Left ventricle myocardium inferior (tissue), 1 donor: ENCODE measurements around the gene SATB2. TPM values are rescaled to one million over a fixed set of nuclear protein-coding genes. Genes with fewer than 3 reads are reported as not detected.
A peak's percentile ranks its signal among the peaks of the same experiment; 100 is the strongest.

ENCODE experiments used
- DNase-seq: peaks from one replicate; pipeline ENCODE4 v3.0.0-alpha.2; 2020
- H3K27ac ChIP-seq: fragments of 200-600 bp; replicated peaks from 2 replicates; pipeline ENCODE4 v1.8.0; 2021
- H3K27me3 ChIP-seq: fragments of 200-600 bp; 2 replicates; pipeline ENCODE4 v1.8.0; 2021; ENCODE audit warnings: low read depth
- H3K36me3 ChIP-seq: fragments of 200-600 bp; 2 replicates; pipeline ENCODE4 v1.8.0; 2021
- H3K4me1 ChIP-seq: fragments of 200-600 bp; 2 replicates; pipeline ENCODE4 v1.8.0; 2021
- H3K4me3 ChIP-seq: fragments of 200-600 bp; 2 replicates; pipeline ENCODE4 v1.8.0; 2021; ENCODE audit warnings: mild to moderate bottlenecking, moderate library complexity
- H3K9me3 ChIP-seq: fragments of 200-600 bp; replicated peaks from 2 replicates; pipeline ENCODE4 v1.8.0; 2021
- intact Hi-C: fragments of 100-400 bp; cut with micrococcal nuclease; formaldehyde crosslinking; loops from one replicate; pipeline ENCODE4 v1.11.0; 2022
- total RNA-seq: library from RNA; stranded (reverse); fragmentation: NEBNext Ultra II Directional; extraction: Animal tissue kit (Norgen Biotek cat#: 25700); gene quantifications from one replicate; pipeline ENCODE4 v1.2.1, GENCODE V29; 2021
- TF ChIP-seq, protein P1 (sequence below): fragments of 200-600 bp; IDR thresholded peaks from 2 replicates; pipeline ENCODE4 v1.8.0; 2021; ENCODE audit warnings: antibody characterized with exemption, mild to moderate bottlenecking, borderline replicate concordance
- donor health status: DM: no; HTN: yes; CAD: no; lungs with severe emphysema.

SATB2 gene
- total RNA-seq, 1 donor from 2014 or later: 1.1 TPM

DNA sequence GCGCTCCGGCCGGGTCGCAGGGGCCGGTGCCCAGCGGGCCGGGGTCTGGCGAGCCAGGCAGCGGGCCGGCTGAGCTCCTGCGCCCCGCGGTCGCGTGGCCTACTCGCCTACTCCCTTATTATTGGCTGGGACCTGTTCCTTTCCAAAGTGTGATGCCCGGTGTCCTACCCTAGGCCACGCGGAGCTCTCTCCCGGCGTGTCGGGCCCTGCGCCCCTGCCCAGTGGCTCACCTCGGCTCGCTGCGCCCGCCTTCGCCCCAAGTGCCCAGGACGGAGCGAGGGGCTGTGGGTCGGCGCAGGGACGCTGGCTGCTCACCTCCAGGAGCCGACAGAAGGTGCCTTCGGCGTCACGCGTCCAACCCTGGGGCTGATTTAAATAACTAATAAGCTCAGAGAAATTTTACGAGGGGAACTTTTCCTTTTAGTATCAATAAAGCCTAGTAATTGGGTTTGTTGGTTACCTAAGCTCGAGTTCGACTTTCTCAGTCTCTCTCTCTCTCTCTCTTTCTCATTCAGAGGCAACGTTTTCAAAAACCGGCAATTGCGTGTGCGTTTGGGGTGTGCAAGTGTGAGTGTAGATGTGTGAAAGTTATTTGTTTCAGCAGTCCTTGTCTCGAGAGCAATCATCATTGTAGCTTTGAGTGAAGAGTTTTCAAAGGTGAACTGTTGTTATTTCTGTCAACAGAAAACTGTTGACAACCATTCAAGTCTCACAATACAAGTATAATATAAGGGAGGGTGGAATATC is 7.0 kb upstream of the SATB2 start:
- no peaks in the 10 kb centered on the region for H3K36me3 ChIP-seq
- no peaks in the 10 kb centered on the region for H3K9me3 ChIP-seq
- peaks cover 100% of the 10 kb centered on the region for H3K27me3 ChIP-seq
- H3K4me3 ChIP-seq: no peak overlapping the region
- no peak for DNase-seq
- TF ChIP-seq, protein P1, sequence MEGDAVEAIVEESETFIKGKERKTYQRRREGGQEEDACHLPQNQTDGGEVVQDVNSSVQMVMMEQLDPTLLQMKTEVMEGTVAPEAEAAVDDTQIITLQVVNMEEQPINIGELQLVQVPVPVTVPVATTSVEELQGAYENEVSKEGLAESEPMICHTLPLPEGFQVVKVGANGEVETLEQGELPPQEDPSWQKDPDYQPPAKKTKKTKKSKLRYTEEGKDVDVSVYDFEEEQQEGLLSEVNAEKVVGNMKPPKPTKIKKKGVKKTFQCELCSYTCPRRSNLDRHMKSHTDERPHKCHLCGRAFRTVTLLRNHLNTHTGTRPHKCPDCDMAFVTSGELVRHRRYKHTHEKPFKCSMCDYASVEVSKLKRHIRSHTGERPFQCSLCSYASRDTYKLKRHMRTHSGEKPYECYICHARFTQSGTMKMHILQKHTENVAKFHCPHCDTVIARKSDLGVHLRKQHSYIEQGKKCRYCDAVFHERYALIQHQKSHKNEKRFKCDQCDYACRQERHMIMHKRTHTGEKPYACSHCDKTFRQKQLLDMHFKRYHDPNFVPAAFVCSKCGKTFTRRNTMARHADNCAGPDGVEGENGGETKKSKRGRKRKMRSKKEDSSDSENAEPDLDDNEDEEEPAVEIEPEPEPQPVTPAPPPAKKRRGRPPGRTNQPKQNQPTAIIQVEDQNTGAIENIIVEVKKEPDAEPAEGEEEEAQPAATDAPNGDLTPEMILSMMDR: no peak
- H3K4me1 ChIP-seq: peaks cover 47% of the 10 kb centered on the region
- intact Hi-C loops: no loop called here
- no peak overlapping the region for H3K27ac ChIP-seq

DNA sequence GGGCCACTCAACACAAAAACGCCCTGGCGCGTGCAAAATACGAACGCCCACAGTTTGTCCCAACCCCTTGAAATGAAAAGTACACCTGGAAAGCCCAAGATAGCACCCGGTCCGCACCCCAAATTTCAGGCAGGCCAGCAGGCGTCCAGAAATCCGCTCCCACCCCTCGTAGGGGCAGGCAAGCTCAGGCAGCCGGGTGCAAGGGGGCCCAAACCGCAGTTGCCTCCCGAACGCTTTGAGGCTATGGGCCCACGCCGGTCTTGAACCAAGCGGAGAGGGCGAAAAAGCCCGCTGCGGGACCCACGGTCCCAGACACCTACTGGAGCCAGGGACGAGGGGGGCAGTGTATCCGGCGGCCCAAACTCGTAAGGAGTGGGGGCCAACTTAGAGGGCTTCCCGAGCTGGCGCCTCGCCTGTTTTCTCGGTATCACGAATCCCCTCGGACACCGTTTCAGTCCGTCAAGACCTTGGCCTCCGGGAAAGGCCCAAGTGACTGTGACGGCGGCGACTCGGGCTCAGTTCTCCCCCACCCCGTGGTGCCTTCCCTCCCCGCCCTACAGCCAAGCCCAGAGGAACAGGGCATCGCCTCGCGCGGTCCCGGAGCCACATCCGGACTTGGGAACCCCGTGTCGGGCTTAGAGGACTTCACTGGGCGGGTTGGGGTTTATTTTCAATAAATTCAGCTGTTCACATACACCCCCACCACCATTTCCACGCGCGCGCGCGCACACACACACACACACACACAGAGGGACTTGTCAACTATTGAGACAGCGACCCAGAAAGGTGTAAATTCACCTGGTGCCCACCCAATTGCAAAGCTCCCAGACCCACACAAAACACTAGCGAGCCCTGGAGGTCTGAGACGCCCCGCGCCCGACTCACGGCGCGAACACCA is 6.2 kb upstream of the SATB2 start:
- Histone ChIP-seq H3K4me3 (peak overlapping the region; percentile 66), H3K27ac (no peak overlapping the region), H3K27me3 (peaks cover 92% of the 10 kb centered on the region), H3K9me3 (no peaks in the 10 kb centered on the region), H3K4me1 (peaks cover 52% of the 10 kb centered on the region), H3K36me3 (no peaks in the 10 kb centered on the region)
- DNase-seq: no peak
- TF ChIP-seq, protein P1: peak; percentile 2
- intact Hi-C loops: no loop called here

DNA sequence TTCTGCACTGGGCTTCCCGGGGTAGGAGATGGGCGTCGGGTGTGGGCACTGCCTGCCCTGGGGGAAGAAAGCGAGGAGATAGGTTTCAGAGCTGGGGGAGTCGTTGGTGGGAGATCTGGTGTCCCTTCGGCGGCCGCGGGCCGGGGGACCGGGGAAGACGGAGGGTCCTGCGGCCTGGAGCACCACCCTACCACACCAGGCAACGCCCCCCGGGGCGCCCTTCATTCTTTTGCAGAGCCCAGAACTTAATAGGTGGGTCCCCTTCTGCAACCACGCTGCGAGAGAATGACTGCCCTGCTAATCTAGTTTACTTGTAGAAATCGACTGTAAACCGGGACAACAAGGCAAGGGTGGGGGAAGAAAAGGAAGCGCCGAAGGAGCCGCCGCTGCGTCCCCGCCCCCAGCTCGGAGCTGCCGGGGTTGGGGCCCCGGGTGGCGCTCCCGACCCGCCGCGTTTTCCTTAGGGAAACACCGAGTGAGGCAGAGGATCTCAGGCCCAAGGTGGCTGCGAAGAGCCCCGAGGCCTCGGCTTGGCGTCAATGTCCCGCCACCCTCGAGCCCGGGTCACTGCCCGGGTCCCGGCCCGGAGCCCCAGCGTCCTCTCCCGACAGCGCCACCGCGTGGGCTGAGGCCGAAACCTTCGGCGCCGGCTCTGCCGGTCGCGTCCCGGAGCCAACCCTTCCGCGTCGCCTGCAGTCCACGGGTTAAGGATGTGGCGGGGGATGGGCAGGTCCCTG is 5.4 kb upstream of the SATB2 start:
- peak overlapping the region; percentile 66 for H3K4me3 ChIP-seq
- H3K36me3 ChIP-seq: no peaks in the 10 kb centered on the region
- H3K4me1 ChIP-seq: peaks cover 53% of the 10 kb centered on the region
- H3K9me3 ChIP-seq: no peaks in the 10 kb centered on the region
- H3K27ac ChIP-seq: no peak overlapping the region
- intact Hi-C loops: no loop called here
- H3K27me3 ChIP-seq: peaks cover 84% of the 10 kb centered on the region
- TF ChIP-seq, protein P1: peak; percentile 79
- DNase-seq: peak; percentile 60

DNA sequence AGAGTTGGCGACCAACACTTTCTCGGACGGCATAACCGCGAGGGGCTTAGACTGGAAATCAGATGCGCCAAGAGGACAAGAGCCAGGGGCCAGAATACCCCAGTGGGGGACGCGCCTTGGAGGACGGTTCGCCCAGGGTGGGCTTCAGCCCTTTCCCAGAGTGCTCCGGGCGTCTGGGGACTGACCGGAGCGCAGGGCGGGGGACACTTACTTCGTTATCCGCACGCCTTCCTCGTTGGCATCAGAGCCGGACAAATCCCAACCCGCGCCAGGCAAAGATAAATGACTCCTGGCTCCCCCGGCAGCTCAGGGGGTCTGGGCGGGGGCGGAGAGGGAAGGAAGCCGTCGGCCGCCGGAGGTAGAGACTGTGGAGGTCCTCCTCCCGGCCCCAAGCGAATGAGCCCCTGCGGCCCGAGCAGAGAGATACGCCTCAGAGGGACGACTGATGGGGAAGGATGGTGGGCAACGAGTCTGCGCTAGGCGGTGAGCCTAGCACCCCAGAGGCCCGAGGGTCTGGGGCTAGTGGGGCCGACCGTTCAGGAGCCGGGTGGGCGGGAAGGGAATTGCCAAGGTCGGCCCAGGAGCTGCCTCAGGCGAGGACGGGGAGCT is 4.7 kb upstream of the SATB2 start:
- Histone ChIP-seq H3K9me3 (no peaks in the 10 kb centered on the region), H3K4me1 (peaks cover 60% of the 10 kb centered on the region), H3K36me3 (no peaks in the 10 kb centered on the region), H3K4me3 (peak overlapping the region; percentile 66), H3K27ac (no peak overlapping the region), H3K27me3 (peaks cover 81% of the 10 kb centered on the region)
- intact Hi-C loops: no loop called here
- DNase-seq: no peak
- TF ChIP-seq, protein P1: no peak
